Hindlimb muscle (tissue), 1 donor: ENCODE data around the gene P2RY14. TPM values are rescaled to one million over a fixed set of nuclear protein-coding genes. Genes with fewer than 3 reads are reported as not detected.

Source experiments
- DNase-seq: peaks from one replicate; pipeline ENCODE4 v3.0.0-alpha.2; 2013
- polyA plus RNA-seq: library from polyadenylated mRNA; unstranded; fragments of 120-200 nt; gene quantifications from one replicate; pipeline ENCODE4 v1.2.1, GENCODE V29; 2013; ENCODE audit not compliant: insufficient read length

The P2RY14 gene
- polyA plus RNA-seq, 1 donor, result 1.5 TPM

DNA sequence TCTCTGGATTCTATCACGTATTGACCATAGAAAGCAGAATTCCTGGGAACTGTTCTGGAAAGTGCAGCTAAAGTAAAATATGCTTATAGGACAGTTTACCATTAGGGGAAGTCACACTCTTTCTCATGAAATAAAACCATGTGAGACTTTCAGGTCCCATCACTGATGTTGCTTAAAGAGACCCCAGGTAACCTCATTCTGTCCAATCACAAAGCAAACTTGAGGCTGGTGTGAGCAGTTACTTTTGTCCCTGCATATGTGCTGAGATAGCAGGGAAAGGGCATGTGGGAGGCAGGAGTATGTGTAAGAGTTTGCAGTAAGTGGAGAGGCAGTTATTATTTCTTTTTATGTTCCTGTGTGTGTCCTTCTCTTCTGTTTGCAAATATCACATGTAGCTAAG is 22.2 kb upstream of the P2RY14 start:
- DNase-seq, result no peak

- no peak for DNase-seq
Measured at GRCh38 chr3:151299006-151299405, 20.7 kb upstream of the P2RY14 start.

DNA sequence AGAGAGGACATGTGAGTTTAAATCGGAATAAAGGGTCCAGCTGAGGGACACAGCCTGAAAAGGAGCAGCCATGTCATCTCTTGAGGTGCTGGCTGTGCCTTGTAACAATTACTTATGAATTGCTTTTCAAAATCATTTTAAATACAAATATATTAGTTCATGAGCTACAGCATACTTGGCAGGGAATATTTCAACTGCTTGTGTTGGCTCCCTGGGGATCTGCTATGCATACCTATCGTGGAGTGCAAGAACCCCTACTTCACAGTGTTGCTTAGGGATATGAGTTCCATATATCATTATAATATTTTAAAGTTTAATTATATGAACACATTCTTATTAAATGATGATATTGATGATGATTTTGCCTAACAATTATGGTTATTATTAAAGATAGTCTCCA is 19.1 kb upstream of the P2RY14 start:
- DNase-seq, result no peak

GRCh38 chr3:151296226-151296625 is 17.9 kb upstream of the P2RY14 start:
- no peak for DNase-seq

DNA sequence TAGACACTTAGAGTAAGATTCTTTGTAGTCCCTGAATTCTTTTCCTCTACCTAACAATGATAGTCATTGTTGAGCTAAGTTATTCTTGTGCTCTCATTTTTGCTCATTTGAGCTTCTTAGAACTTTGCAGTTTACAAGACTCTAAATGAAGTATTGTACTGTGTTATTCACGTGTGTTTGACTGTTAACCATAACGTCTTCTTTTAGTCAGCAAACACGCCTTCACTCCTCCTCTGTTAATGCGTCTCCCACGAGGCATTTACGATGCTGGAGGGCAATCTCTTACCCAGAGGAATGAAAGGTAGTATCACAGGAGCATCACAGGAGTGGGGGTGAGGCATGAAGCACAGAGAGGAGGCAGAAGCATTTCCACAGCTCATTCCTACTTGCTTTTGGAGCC is 14.8 kb upstream of the P2RY14 start:
- no peak for DNase-seq

DNA sequence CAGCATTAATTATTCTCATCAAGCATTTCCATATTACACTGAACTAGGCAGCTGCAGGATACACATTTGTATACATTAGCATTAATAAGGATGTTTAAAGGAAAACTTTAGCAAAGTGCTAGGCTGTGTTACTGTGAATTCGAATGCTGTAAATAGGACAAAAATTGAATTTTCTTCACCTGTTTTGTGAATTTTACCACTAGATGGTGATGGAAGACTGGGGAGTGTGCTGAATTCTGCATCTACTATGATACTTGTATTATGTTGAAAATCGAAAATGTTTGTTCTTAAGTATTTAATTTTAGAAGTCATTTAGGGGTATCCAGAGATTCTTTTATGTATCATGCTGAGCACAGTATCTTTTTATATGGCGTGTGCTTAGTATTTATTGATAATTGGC is 12.3 kb upstream of the P2RY14 start:
- peak; percentile 31 for DNase-seq

DNA sequence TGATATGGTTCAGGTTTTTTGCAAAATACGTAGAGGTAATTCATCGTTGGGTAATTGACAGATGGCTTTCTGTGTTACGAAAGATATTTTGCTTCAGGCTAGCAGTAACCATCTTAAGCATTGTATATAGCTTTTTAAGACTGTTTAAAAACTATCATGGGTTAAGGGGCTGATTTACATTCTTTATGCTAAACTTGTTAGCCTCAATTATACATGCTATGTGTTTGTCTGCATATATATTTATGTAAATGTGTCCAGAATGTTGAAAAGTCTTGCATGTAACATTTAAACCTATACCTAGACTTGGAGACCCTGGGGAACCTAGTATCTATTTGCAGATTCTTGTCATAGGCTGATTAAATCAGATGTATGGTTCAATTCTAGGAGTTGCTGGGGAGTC is 11.1 kb upstream of the P2RY14 start:
- DNase-seq, result no peak

GRCh38 chr3:151285940-151286339 is 7.6 kb upstream of the P2RY14 start:
- DNase-seq, result no peak

GRCh38 chr3:151283907-151284461 is 5.6 kb upstream of the P2RY14 start:
- no peak for DNase-seq

DNA sequence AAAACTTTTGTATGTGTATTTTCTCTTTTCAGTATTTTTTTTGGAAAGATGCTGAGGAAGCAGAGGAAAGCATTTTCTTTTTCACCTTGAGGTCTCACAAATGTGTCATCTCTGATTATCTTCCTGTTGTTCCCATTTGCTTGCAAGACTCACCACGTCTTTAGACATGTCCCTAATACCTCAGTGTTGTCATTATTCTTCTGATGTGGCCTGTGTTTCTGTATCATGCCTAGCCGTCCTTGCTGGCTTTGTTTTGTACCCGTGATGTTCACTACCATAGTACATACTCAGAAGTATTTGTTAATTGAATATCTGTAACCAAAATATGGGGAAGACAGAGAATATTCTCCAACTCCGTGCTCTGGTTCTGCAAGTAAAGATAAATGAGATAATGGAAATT is 5.0 kb upstream of the P2RY14 start:
- DNase-seq, result no peak

DNA sequence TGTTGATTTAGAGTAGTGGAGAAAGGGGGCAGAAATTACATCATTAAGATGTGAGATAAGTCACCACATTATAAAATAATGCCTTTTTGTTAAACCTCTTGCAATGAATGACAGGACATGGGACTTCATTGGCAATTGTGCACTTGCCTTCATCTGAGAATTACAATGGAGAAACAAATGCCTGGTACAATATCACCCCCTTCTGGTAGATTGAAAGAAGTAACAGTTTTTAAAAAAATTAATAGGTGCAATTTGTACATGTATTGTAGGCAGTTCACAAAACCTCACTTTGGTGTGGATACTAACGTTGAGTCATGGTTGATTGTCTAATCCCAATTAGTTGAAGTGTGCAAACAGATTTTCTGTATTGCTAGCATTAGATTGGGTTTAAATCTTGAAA is 4.6 kb upstream of the P2RY14 start:
- peak; percentile 52 for DNase-seq

GRCh38 chr3:151281671-151282324 is 3.5 kb upstream of the P2RY14 start:
- peak; percentile 78 for DNase-seq

DNA sequence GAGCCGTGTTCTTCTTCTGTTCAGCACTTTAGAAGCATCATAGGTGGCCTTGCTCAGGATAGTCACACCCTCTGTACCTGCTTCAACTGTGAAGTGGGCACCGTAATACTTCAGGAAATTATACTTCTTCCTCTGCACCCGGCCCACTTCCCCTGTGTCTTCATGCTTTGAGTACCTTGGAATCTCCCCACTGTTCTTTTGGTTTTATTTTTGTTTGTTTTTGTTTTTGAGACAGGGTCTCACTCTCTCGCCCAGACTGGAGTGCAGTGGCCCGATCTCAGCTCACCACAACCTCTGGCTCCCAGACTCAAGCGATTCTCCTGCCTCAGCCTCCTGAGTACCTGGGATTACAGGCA is 1.7 kb downstream of the P2RY14 start:
- no peak for DNase-seq

DNA sequence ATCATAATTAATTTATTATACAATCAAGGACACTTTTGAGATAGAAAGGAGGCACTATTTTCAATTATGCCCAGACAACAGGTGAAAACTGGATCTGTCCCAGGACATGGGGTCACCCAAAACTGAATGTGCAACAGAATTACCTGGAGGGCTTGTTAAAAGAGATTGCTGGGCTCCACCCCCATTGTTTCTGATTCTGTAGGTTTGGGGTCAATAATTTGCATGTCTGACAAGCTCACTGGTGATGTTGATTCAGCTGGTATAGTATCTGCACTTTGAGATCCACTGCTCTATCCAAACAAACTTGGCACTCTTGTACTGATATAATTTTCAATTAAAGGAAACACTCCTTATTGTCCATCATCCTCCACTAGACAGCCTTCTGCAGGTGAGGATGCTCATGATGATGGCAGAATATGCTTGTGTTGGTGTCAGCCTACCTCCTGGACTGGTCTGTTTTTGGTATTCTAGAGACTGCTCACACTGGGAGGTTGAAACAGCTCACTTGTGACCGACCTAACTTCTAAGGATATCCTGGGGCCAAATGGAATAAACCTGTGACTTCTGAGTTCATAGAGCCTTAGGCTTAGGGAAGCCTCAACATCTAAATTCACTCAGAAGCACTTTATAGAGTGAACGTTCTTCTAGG is 2.2 kb downstream of the P2RY14 start:
- DNase-seq, result no peak

- DNase-seq, result no peak
Measured at GRCh38 chr3:151275091-151275490, 3.3 kb downstream of the P2RY14 start.

- DNase-seq, result peak; percentile 45
Measured at GRCh38 chr3:151269631-151270030, 8.7 kb downstream of the P2RY14 start.

DNA sequence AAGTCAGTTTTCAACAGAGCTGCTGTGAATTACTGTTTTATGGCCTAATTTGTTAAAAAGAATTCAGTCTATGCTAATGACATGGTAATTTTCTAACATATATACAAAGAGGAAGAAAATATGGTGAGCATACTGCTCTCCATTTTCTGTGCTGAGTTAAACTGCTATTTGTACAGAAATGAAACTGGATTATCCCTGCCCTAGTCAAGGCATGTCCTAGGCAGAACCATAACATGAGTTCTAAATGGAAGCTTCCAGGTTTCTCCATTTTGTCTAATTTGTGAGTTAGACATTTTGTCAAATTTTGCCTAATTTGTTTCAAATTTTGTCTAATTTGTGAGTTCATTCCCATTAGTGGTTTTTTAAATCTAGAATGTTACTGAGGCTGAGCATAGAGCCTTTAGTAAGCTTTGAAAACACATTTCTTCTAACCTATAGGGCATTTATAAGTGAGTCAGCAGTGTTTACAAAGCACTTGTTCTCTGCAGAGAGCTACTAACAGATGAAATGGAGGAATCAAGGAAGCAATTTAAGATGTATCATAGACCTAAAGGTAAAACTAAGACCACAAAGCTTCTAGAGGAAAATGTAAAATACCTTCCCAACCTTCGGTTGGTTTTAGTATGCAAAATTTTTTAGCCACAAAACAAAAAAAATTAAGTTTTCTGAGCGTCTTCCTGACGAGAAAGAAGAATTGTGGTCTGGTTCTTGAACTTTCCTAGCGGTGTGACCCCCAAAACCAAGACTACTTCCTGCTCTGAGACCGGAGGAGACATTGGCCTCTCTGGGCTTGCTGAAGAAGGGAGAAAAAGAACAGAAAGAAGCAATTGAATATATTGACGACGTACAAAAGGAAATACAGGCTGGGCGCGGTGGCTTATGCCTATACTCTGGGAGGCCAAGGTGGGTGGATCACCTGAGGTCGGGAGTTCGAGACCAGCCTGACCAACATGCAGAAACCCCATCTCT is 9.8 kb downstream of the P2RY14 start:
- DNase-seq, result no peak

DNA sequence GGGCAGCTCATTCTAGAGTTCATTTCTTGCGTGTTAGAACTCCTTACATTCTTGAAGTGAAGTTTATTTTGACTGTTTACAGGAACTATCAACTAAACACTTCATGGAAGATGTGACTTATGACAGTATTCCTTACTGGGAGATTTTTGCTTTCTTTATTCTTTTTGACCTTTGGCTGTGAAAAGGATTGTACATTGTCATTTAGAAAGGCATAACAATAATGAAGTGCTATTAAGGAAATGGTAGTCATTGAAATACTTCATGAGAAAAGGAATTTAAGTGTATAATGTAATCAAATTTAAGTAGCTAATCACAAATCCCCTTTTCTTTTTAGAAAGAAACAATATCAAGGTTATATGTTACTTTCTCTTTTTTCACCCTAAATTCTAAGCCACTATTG is 11.3 kb downstream of the P2RY14 start:
- no peak for DNase-seq

DNA sequence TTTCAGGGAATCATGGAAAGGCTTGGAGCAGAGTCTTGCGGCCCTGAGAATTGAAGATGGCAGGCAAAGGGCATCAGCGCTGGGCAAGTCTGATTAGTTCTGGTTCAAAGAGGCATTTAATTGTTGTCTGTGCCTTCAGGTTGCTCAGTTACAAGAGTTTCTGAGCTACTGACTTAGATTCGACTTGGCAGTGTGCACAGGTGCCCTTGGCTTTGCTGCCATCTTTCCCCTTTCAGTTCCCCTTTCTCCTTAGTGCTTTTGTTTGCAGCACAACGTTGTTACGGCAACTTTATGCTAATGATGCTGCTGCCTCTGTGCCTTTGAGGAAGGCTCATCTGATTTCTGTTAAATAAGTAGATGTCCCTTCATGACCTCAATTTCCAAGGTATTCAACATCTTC is 12.5 kb downstream of the P2RY14 start:
- DNase-seq, result no peak

DNA sequence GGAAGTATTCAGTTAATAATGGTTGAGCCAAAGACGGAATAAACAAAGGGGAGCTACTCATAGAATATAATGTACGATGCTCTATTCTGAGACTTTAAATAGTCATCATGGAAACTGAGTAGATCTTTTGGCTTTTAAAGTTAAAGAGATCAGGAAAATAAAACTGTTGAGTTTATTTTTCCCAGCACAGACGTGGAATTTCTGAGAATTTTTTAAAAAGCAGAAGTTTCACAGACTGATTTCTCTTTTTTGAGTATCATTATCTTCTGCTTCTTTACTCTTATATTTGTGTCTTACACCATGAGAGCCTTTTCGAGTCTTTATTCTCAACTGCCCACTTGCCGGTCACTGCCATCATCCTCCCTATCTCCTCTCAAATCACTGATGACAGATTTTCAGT is 13.2 kb downstream of the P2RY14 start:
- no peak for DNase-seq

- DNase-seq, result no peak
Measured at GRCh38 chr3:151264605-151265004, 13.7 kb downstream of the P2RY14 start.

- no peak for DNase-seq
Measured at GRCh38 chr3:151262871-151263525, 15.3 kb downstream of the P2RY14 start.

DNA sequence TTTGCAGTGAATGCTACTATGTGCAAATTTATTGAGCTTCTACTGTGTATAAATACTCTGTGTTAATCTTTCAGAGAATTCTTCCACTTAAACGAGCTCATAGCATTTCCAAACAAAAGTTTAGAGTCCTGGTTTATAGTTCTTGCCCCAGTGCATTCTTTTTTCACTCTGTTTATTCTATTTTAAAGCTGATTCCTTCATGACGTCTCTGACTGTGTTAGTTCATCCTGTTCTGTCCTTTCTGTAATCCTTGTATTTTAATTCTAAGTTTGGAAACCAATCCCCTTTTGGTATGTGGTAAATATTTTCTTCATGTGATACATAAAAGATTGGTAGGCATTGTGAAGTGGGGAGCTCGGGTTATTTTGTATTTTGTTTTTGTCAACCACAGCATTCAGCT is 18.7 kb downstream of the P2RY14 start:
- no peak for DNase-seq
